GM21737 (cell line): Measurements from ENCODE around the gene ARL2.
"Not testable (repeated sequence)": the region's sequence is repeated elsewhere in the genome, so short reads cannot be mapped to it uniquely, and the experiment has no call there.

Source experiments
- ATAC-seq: cut with Tn5 transposase; IDR thresholded peaks from one replicate; pipeline ENCODE4 v1.9.1; 2021; ENCODE audit warnings: mild to moderate bottlenecking, moderate library complexity; ENCODE audit not compliant: unreplicated experiment

The ARL2 gene

GRCh38 chr11:65013888-65014725 lies at the start of gene ARL2:
Gene ARL2, plus strand, starts transcription at chr11:65014160. Its CDS starts 48 bp downstream, at chr11:65014208.
- ATAC-seq, result peak; percentile 64

GRCh38 chr11:64967375-64967774 lies 46.6 kb upstream of the ARL2 start:
- no peak for ATAC-seq

GRCh38 chr11:64969209-64969608 lies 44.8 kb upstream of the ARL2 start:
- no peak for ATAC-seq

GRCh38 chr11:64970731-64971151 lies 43.2 kb upstream of the ARL2 start:
- ATAC-seq, result no peak

GRCh38 chr11:64971421-64972233 lies 42.3 kb upstream of the ARL2 start, which contains the start of gene MAJIN:
Gene MAJIN, minus strand, starts transcription at chr11:64972108. Its CDS starts 12,703 bp downstream, at chr11:64959405.
- ATAC-seq, result no peak

- no peak for ATAC-seq
Observed at GRCh38 chr11:64974124-64974523, 39.8 kb upstream of the ARL2 start.

- ATAC-seq, result no peak
Observed at GRCh38 chr11:64976651-64977050, 37.3 kb upstream of the ARL2 start.

GRCh38 chr11:64983339-64983738 lies 30.6 kb upstream of the ARL2 start:
- not testable (repeated sequence) for ATAC-seq

- ATAC-seq, result no peak
Observed at GRCh38 chr11:64987998-64988854, 25.7 kb upstream of the ARL2 start.

- no peak for ATAC-seq
Observed at GRCh38 chr11:64989416-64989815, 24.5 kb upstream of the ARL2 start.

- no peak for ATAC-seq
Observed at GRCh38 chr11:64990222-64990923, 23.6 kb upstream of the ARL2 start.

- ATAC-seq, result no peak
Observed at GRCh38 chr11:64994318-64994717, 19.6 kb upstream of the ARL2 start.

- no peak for ATAC-seq
Observed at GRCh38 chr11:64996327-64996709, 17.6 kb upstream of the ARL2 start.

GRCh38 chr11:64996710-64997380 lies 17.1 kb upstream of the ARL2 start, which contains the start of gene BATF2:
Gene BATF2, minus strand, starts transcription at chr11:64996971. Its CDS starts 57 bp downstream, at chr11:64996914.
- no peak for ATAC-seq

- ATAC-seq, result no peak
Observed at GRCh38 chr11:64998141-64998540, 15.8 kb upstream of the ARL2 start.

GRCh38 chr11:64998690-64999431 lies 15.1 kb upstream of the ARL2 start:
- no peak for ATAC-seq

- no peak for ATAC-seq
Observed at GRCh38 chr11:64999478-64999877, 14.5 kb upstream of the ARL2 start.

GRCh38 chr11:65002706-65003105 lies 11.3 kb upstream of the ARL2 start:
- no peak for ATAC-seq

GRCh38 chr11:65003282-65003681 lies 10.7 kb upstream of the ARL2 start:
- no peak for ATAC-seq
